WTC11 (cell line): ENCODE data around the gene RING1. TPM values are rescaled to one million over a fixed set of nuclear protein-coding genes. Genes with fewer than 3 reads are reported as not detected.

Source experiments
- ATAC-seq: fragments of 200-7000 bp; cut with Tn5 transposase; 2 replicates; pipeline ENCODE4 v1.10.0; 2021; ENCODE audit warnings: mild to moderate bottlenecking, moderate library complexity
- CTCF ChIA-PET: fragments of 300-600 bp; sonication (Branson Sonifier 250); formaldehyde crosslinking; loops from one replicate; lab custom pipeline; 2021; ENCODE audit warnings: antibody characterized with exemption; lab: Charles Lee
- POLR2A ChIA-PET: fragments of 350-600 bp; sonication (Branson Sonifier 250); formaldehyde crosslinking; loops from one replicate; lab custom pipeline; 2021; ENCODE audit warnings: antibody characterized with exemption; lab: Charles Lee
- DNase-seq: peaks from one replicate; pipeline ENCODE4 v3.0.0; 2021; ENCODE audit warnings: low spot score
- H3K27ac Mint-ChIP-seq: 2 replicates; pipeline ENCODE4 v1.8.0; 2021; ENCODE audit warnings: mixed read lengths
- H3K27me3 Mint-ChIP-seq: 2 replicates; pipeline ENCODE4 v1.8.0; 2021; ENCODE audit warnings: low read depth, mild to moderate bottlenecking, moderate library complexity, mixed read lengths
- H3K36me3 Mint-ChIP-seq: 2 replicates; pipeline ENCODE4 v1.8.0; 2021; ENCODE audit warnings: mixed read lengths
- H3K4me1 Mint-ChIP-seq: 2 replicates; pipeline ENCODE4 v1.8.0; 2022; ENCODE audit warnings: mixed read lengths
- H3K4me3 Mint-ChIP-seq: 2 replicates; pipeline ENCODE4 v1.8.0; 2021; ENCODE audit warnings: mild to moderate bottlenecking, moderate library complexity, mixed read lengths
- H3K9me3 Mint-ChIP-seq: 2 replicates; pipeline ENCODE4 v1.8.0; 2021; ENCODE audit warnings: mixed read lengths
- GABPB1 ChIP-seq: sonication (generic); formaldehyde crosslinking; IDR thresholded peaks from 2 replicates; pipeline ENCODE4 v1.8.1; 2023; ENCODE audit warnings: mild to moderate bottlenecking, missing genetic modification reagents
- RELA ChIP-seq: sonication (generic); formaldehyde crosslinking; IDR thresholded peaks from 2 replicates; pipeline ENCODE4 v1.8.1; 2022; ENCODE audit warnings: missing genetic modification reagents, mild to moderate bottlenecking, borderline replicate concordance
- SMAD3 ChIP-seq: sonication (generic); formaldehyde crosslinking; IDR thresholded peaks from 2 replicates; pipeline ENCODE4 v1.8.0; 2022; ENCODE audit warnings: missing genetic modification reagents, mild to moderate bottlenecking, borderline replicate concordance
- ZNF138 ChIP-seq: sonication (generic); formaldehyde crosslinking; conservative IDR thresholded peaks from 2 replicates; pipeline ENCODE4 v1.8.1; 2022; ENCODE audit warnings: mild to moderate bottlenecking, moderate library complexity, missing genetic modification reagents
- ZNF219 ChIP-seq: sonication (generic); formaldehyde crosslinking; IDR thresholded peaks from 2 replicates; pipeline ENCODE4 v1.8.0; 2023; ENCODE audit warnings: missing genetic modification reagents, mild to moderate bottlenecking, borderline replicate concordance
- ZNF232 ChIP-seq: sonication (generic); formaldehyde crosslinking; IDR thresholded peaks from 2 replicates; pipeline ENCODE4 v1.8.0; 2022; ENCODE audit warnings: mild to moderate bottlenecking, missing genetic modification reagents
- total RNA-seq: library from RNA; stranded (reverse); gene quantifications from 3 replicates; pipeline ENCODE4 v1.2.3, GENCODE V29; 2021
- TF ChIP-seq, protein P1 (sequence below): sonication (generic); formaldehyde crosslinking; IDR thresholded peaks from 2 replicates; pipeline ENCODE4 v1.8.1; 2022; ENCODE audit warnings: missing genetic modification reagents, borderline replicate concordance
- TF ChIP-seq, protein P2 (sequence below): fragments of 200-600 bp; IDR thresholded peaks from 2 replicates; pipeline ENCODE4 v1.8.0; 2022; ENCODE audit warnings: antibody characterized with exemption
- TF ChIP-seq, protein P3 (sequence below): fragments of 250-450 bp; sonication (Bioruptor Pico); IDR thresholded peaks from 2 replicates; pipeline ENCODE4 v1.8.0; 2021; ENCODE audit warnings: mild to moderate bottlenecking
- TF ChIP-seq, protein P4 (sequence below): sonication (generic); formaldehyde crosslinking; IDR thresholded peaks from 2 replicates; pipeline ENCODE4 v1.8.0; 2023; ENCODE audit warnings: missing genetic modification reagents, mild to moderate bottlenecking, borderline replicate concordance
- TF ChIP-seq, protein P5 (sequence below): sonication (generic); formaldehyde crosslinking; IDR thresholded peaks from 2 replicates; pipeline ENCODE4 v1.8.1; 2023; ENCODE audit warnings: mild to moderate bottlenecking, missing genetic modification reagents
- TF ChIP-seq, protein P6 (sequence below): sonication (generic); formaldehyde crosslinking; IDR thresholded peaks from 2 replicates; pipeline ENCODE4 v1.8.0; 2022; ENCODE audit warnings: mild to moderate bottlenecking, missing genetic modification reagents

The RING1 gene
- total RNA-seq, 1 experiment from 2014 or later, result 26.6 TPM

DNA sequence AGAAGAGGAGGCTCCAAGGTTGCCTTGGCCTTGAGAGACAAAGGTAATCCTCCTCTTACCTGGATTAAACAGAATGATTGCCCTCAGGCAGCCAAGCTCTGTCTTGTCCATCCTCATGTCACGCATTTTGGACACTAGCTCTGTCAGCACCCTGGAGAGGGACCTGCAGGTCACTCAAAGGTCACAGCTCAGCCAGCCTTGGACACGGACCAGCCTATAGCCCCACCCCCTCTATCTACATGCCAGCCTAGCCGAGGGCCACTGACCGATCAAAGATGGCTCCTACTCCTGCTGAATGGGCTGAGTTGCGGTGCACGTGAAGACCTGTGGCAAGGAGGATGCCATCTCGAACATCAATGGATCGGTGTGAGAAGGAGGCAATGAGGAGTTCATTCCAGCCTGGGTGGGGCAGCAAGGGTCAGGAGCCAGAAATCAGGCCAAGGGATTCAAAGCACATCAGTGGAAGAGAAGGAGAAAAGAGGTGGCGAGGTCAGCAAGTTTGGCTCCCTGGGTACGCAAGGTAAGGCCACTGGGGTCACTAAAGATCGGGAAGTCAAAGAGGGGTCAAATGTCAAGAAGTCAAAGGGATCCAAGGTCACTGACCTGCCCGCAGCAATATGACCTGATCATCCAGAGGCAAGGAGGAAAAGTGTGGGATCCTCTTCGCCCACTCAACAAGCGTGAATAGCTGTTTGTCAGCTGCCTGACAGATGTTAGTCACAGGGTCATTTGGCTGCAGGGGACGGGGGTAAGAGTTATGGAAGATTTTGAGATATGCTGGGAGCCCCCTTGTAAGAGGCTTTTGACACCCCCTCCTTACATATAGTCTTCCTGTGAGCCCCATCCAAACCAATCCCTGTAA lies 12.8 kb upstream of the RING1 start (continued):
- TF ChIP-seq RELA (CRISPR knock-in tag), result no peak
- no peak for TF ChIP-seq SMAD3 (CRISPR knock-in tag)
- TF ChIP-seq, protein P1, sequence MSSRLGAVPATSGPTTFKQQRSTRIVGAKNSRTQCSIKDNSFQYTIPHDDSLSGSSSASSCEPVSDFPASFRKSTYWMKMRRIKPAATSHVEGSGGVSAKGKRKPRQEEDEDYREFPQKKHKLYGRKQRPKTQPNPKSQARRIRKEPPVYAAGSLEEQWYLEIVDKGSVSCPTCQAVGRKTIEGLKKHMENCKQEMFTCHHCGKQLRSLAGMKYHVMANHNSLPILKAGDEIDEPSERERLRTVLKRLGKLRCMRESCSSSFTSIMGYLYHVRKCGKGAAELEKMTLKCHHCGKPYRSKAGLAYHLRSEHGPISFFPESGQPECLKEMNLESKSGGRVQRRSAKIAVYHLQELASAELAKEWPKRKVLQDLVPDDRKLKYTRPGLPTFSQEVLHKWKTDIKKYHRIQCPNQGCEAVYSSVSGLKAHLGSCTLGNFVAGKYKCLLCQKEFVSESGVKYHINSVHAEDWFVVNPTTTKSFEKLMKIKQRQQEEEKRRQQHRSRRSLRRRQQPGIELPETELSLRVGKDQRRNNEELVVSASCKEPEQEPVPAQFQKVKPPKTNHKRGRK (CRISPR knock-in tag), result no peak
- no peak for TF ChIP-seq ZNF219 (CRISPR knock-in tag)

DNA sequence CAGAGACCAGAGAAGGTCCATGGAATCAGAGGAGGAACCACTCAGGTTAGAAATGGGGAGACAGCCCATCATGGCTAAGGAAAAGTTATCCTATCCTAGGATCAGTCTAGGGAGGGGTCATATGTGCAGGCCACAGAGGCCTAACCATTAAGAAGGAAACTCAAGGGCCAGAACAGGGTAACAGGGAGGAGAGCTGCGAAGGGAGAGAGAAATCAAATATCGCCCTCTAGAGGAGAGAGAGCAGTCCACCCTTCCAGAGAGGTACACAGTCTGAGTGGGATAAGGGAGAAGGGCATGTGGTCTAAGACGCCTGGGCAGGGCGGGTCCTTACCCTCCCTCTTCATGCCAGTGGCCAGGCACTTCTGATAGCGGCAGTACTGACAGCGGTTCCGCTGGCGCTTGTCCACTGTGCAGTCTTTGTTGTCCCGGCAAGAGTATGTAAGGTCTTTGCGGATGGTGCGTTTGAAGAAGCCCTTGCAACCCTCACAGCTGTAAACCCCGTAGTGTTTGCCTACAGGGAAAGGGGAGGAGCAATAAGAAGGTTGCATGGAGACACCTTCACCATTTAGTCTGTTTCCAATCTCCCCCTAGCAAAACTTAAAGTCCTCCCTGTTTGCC lies 10.8 kb upstream of the RING1 start:
- POLR2A ChIA-PET, result no interaction called here

More for the DNA sequence above, 10.8 kb upstream of the RING1 start:
- Mint-ChIP-seq H3K9me3 (no peaks in the 10 kb centered on the region), H3K27me3 (peaks cover 4% of the 10 kb centered on the region; the same call in 1 of the 2 replicates), H3K27ac (peak overlapping the region; percentile 41), H3K4me1 (peaks cover 38% of the 10 kb centered on the region), H3K36me3 (peaks cover 31% of the 10 kb centered on the region), H3K4me3 (peak overlapping the region; percentile 97)
- TF ChIP-seq, protein P2, sequence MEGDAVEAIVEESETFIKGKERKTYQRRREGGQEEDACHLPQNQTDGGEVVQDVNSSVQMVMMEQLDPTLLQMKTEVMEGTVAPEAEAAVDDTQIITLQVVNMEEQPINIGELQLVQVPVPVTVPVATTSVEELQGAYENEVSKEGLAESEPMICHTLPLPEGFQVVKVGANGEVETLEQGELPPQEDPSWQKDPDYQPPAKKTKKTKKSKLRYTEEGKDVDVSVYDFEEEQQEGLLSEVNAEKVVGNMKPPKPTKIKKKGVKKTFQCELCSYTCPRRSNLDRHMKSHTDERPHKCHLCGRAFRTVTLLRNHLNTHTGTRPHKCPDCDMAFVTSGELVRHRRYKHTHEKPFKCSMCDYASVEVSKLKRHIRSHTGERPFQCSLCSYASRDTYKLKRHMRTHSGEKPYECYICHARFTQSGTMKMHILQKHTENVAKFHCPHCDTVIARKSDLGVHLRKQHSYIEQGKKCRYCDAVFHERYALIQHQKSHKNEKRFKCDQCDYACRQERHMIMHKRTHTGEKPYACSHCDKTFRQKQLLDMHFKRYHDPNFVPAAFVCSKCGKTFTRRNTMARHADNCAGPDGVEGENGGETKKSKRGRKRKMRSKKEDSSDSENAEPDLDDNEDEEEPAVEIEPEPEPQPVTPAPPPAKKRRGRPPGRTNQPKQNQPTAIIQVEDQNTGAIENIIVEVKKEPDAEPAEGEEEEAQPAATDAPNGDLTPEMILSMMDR, result peak; percentile 61
- TF ChIP-seq, protein P3, sequence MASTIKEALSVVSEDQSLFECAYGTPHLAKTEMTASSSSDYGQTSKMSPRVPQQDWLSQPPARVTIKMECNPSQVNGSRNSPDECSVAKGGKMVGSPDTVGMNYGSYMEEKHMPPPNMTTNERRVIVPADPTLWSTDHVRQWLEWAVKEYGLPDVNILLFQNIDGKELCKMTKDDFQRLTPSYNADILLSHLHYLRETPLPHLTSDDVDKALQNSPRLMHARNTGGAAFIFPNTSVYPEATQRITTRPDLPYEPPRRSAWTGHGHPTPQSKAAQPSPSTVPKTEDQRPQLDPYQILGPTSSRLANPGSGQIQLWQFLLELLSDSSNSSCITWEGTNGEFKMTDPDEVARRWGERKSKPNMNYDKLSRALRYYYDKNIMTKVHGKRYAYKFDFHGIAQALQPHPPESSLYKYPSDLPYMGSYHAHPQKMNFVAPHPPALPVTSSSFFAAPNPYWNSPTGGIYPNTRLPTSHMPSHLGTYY (CRISPR knock-in tag), result no peak
- TF ChIP-seq GABPB1 (CRISPR knock-in tag), result peak; percentile 56
- TF ChIP-seq, protein P4, sequence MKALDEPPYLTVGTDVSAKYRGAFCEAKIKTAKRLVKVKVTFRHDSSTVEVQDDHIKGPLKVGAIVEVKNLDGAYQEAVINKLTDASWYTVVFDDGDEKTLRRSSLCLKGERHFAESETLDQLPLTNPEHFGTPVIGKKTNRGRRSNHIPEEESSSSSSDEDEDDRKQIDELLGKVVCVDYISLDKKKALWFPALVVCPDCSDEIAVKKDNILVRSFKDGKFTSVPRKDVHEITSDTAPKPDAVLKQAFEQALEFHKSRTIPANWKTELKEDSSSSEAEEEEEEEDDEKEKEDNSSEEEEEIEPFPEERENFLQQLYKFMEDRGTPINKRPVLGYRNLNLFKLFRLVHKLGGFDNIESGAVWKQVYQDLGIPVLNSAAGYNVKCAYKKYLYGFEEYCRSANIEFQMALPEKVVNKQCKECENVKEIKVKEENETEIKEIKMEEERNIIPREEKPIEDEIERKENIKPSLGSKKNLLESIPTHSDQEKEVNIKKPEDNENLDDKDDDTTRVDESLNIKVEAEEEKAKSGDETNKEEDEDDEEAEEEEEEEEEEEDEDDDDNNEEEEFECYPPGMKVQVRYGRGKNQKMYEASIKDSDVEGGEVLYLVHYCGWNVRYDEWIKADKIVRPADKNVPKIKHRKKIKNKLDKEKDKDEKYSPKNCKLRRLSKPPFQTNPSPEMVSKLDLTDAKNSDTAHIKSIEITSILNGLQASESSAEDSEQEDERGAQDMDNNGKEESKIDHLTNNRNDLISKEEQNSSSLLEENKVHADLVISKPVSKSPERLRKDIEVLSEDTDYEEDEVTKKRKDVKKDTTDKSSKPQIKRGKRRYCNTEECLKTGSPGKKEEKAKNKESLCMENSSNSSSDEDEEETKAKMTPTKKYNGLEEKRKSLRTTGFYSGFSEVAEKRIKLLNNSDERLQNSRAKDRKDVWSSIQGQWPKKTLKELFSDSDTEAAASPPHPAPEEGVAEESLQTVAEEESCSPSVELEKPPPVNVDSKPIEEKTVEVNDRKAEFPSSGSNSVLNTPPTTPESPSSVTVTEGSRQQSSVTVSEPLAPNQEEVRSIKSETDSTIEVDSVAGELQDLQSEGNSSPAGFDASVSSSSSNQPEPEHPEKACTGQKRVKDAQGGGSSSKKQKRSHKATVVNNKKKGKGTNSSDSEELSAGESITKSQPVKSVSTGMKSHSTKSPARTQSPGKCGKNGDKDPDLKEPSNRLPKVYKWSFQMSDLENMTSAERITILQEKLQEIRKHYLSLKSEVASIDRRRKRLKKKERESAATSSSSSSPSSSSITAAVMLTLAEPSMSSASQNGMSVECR (CRISPR knock-in tag), result no peak
- TF ChIP-seq ZNF232 (CRISPR knock-in tag), result no peak
- TF ChIP-seq, protein P5, sequence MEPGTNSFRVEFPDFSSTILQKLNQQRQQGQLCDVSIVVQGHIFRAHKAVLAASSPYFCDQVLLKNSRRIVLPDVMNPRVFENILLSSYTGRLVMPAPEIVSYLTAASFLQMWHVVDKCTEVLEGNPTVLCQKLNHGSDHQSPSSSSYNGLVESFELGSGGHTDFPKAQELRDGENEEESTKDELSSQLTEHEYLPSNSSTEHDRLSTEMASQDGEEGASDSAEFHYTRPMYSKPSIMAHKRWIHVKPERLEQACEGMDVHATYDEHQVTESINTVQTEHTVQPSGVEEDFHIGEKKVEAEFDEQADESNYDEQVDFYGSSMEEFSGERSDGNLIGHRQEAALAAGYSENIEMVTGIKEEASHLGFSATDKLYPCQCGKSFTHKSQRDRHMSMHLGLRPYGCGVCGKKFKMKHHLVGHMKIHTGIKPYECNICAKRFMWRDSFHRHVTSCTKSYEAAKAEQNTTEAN, result no peak
- TF ChIP-seq, protein P6, sequence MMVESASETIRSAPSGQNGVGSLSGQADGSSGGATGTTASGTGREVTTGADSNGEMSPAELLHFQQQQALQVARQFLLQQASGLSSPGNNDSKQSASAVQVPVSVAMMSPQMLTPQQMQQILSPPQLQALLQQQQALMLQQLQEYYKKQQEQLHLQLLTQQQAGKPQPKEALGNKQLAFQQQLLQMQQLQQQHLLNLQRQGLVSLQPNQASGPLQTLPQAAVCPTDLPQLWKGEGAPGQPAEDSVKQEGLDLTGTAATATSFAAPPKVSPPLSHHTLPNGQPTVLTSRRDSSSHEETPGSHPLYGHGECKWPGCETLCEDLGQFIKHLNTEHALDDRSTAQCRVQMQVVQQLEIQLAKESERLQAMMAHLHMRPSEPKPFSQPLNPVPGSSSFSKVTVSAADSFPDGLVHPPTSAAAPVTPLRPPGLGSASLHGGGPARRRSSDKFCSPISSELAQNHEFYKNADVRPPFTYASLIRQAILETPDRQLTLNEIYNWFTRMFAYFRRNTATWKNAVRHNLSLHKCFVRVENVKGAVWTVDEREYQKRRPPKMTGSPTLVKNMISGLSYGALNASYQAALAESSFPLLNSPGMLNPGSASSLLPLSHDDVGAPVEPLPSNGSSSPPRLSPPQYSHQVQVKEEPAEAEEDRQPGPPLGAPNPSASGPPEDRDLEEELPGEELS (CRISPR knock-in tag), result no peak
- no peak for TF ChIP-seq ZNF138 (CRISPR knock-in tag)
- DNase-seq, result peak; percentile 44
- CTCF ChIA-PET, result interaction anchor here (0.6 to 1.9 kb wide), 25 partner anchors 12 to 226 kb away, joined by 3 to 20 read pairs (median 4); partner anchors contain the start of gene RING1
- ATAC-seq, result peak; percentile 71
